ENCODE results near the gene DHX35. TPM values are rescaled to one million over a fixed set of nuclear protein-coding genes. Genes with fewer than 3 reads are reported as not detected.

DHX35 gene
- total RNA-seq, 4 donors from 2014 or later, result 4.4 to 14.7 (median 10.8) TPM

GRCh38 chr20:38947931-38948362 lies 14.2 kb upstream of the DHX35 start:
- H3K27ac ChIP-seq, result peak overlapping the region; percentile 14 to 80 (median 30)
- peaks cover 0 to 33% (median 9%) of the 10 kb centered on the region in 3 donors for H3K4me1 ChIP-seq
- DNase-seq, result no peak
- no peak overlapping the region for H3K4me3 ChIP-seq
- no peaks in the 10 kb centered on the region for H3K9me3 ChIP-seq
- intact Hi-C loops (cut with DNase I), result no loop called here
- H3K27me3 ChIP-seq, result no peaks in the 10 kb centered on the region
- WGBS, 2 donors, result 21 to 55% methylated on average over 7 of the region's 7 CpGs
- peaks cover 0 to 71% (median 8%) of the 10 kb centered on the region in 3 donors for H3K36me3 ChIP-seq
- TF ChIP-seq, protein P1, sequence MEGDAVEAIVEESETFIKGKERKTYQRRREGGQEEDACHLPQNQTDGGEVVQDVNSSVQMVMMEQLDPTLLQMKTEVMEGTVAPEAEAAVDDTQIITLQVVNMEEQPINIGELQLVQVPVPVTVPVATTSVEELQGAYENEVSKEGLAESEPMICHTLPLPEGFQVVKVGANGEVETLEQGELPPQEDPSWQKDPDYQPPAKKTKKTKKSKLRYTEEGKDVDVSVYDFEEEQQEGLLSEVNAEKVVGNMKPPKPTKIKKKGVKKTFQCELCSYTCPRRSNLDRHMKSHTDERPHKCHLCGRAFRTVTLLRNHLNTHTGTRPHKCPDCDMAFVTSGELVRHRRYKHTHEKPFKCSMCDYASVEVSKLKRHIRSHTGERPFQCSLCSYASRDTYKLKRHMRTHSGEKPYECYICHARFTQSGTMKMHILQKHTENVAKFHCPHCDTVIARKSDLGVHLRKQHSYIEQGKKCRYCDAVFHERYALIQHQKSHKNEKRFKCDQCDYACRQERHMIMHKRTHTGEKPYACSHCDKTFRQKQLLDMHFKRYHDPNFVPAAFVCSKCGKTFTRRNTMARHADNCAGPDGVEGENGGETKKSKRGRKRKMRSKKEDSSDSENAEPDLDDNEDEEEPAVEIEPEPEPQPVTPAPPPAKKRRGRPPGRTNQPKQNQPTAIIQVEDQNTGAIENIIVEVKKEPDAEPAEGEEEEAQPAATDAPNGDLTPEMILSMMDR (IDR thresholded peaks at IDR 0.05), result no peak
- no peak for TF ChIP-seq POLR2A (IDR thresholded peaks at IDR 0.05)

DNA sequence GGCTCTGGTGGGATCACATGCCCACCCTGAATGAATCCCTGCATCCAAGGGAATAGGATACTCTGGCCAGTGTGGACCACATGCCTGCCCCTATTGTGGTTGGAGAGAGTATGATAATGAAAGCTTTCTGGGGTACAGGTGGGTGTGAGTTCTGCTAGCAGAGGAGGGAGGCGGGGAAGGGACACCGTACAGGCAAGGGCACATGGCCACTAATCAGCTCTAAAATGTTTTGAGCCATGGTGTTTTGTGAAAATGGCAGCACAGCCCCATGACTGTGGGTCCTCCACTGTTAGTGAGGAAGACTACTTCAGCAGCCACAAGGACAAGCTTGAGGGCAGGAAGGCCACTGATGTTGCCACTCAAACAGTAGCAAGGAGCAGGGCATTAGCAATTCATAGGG lies 11.9 kb upstream of the DHX35 start:
- TF ChIP-seq, protein P1 (IDR thresholded peaks at IDR 0.05), result no peak
- no peak for TF ChIP-seq POLR2A (IDR thresholded peaks at IDR 0.05)
- 67 to 90% methylated on average over 2 of the region's 2 CpGs for WGBS, 2 donors
- no peak overlapping the region for H3K4me3 ChIP-seq
- H3K36me3 ChIP-seq, result peaks cover 0 to 61% (median 8%) of the 10 kb centered on the region in 3 donors
- intact Hi-C loops (cut with DNase I), result no loop called here
- H3K27ac ChIP-seq, result no peak overlapping the region
- H3K9me3 ChIP-seq, result no peaks in the 10 kb centered on the region
- H3K27me3 ChIP-seq, result no peaks in the 10 kb centered on the region
- DNase-seq, result no peak
- peaks cover 0 to 25% (median 9%) of the 10 kb centered on the region in 3 donors for H3K4me1 ChIP-seq

GRCh38 chr20:38951611-38952010 lies 10.5 kb upstream of the DHX35 start:
- DNase-seq, result no peak
- Histone ChIP-seq H3K36me3 (peaks cover 0 to 61% (median 8%) of the 10 kb centered on the region in 3 donors), H3K4me1 (peaks cover 0 to 19% (median 9%) of the 10 kb centered on the region in 3 donors), H3K27me3 (no peaks in the 10 kb centered on the region), H3K9me3 (no peaks in the 10 kb centered on the region), H3K4me3 (no peak overlapping the region), H3K27ac (no peak overlapping the region)
- 93 to 100% methylated on average over 5 to 7 of the region's 9 CpGs for WGBS, 2 donors
- TF ChIP-seq POLR2A (IDR thresholded peaks at IDR 0.05), result no peak
- TF ChIP-seq, protein P1 (IDR thresholded peaks at IDR 0.05), result no peak
- intact Hi-C loops (cut with DNase I), result no loop called here

- TF ChIP-seq, protein P1 (IDR thresholded peaks at IDR 0.05), result no peak
- no peak for TF ChIP-seq POLR2A (IDR thresholded peaks at IDR 0.05)
- no peak overlapping the region for H3K4me3 ChIP-seq
- peaks cover 0 to 61% (median 8%) of the 10 kb centered on the region in 3 donors for H3K36me3 ChIP-seq
- no peaks in the 10 kb centered on the region for H3K27me3 ChIP-seq
- 89 to 92% methylated on average over 6 of the region's 6 CpGs for WGBS, 2 donors
- intact Hi-C loops (cut with DNase I), result no loop called here
- no peak overlapping the region for H3K27ac ChIP-seq
- H3K4me1 ChIP-seq, result peaks cover 0 to 14% (median 9%) of the 10 kb centered on the region in 3 donors
- H3K9me3 ChIP-seq, result no peaks in the 10 kb centered on the region
- no peak for DNase-seq
Observed at GRCh38 chr20:38952153-38952552, 10.0 kb upstream of the DHX35 start.

DNA sequence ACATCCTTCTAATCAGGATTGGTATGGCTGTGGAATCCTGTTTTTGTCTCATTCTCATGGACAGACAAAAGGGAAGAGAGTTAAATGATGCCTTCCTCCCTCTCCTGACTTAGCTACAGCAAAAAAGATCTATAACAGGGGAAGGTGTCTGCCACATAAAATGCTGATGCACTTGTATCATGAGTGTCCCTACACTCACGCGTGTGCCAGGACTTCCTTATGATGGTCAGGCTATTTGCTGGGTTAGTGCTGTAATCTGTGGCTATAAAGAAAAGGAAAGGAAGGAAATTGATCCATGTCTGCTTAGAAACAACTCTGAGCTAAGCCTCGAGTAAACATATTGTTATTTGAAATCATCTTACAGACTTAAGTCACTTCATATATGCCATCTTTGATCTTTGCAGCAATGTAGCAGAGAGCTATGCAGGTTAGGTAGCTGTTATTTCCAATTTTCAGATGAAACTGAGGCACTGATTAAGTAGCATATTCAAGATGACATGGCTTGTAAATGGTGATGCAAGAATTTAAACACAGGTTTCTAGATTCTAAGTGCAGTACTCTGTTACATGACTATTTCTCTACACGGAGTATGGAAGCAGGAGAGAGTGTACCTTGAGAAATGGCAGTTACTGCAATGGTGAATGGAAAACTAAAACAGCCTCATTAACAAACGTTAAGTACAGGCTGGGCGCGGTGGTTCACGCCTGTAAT lies 8.4 kb upstream of the DHX35 start:
- DNase-seq, result no peak
- Histone ChIP-seq H3K4me3 (no peak overlapping the region), H3K4me1 (no peaks in the 10 kb centered on the region), H3K27ac (no peak overlapping the region), H3K9me3 (no peaks in the 10 kb centered on the region), H3K27me3 (no peaks in the 10 kb centered on the region), H3K36me3 (peaks cover 0 to 52% (median 8%) of the 10 kb centered on the region in 3 donors)
- intact Hi-C loops (cut with DNase I), result no loop called here
- no peak for TF ChIP-seq POLR2A (IDR thresholded peaks at IDR 0.05)
- TF ChIP-seq, protein P1 (IDR thresholded peaks at IDR 0.05), result no peak
- 79 to 87% methylated on average over 8 of the region's 8 CpGs for WGBS, 2 donors

Data from esophagus squamous epithelium (tissue), 5 donors.